ENCODE results near the gene SAFB2.

DNA sequence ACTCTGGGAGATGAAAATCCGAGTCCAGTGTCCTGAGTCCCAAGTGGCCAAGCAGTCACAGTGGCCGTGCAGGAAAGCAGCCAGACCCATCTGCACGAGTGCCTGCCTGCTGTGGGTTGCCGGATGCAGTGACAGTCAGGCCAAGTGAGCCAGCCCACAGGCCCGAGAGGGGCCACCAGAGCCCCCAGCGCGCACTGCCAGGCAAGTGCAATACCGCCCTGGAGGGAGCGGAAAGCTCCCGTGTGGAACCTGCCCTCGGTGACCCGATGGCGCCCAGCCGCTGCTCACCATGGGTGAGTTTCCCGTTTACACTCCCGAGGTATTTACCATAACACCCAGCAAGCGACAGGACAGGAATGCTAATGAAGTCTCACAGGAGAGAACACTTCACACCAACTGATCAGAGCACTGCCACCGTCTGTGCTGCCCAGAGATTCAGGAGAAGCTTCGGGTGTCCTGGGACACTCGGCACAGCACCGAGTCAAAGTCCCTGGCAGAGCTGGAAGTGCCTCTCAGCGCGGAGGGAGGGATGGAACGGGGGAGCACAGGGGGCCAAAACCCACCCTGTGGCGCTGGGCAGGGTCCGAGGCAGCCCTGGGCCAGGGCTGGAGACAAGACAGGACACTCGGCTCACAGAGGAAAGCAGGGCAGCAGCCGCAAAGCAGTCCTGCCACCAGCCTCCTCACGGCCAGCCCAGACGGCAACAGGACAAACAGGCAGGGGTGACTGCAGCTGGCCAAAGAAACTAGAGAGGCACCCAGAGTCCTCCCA, 33.5 kb downstream of the SAFB2 start:
- no peak for TF ChIP-seq SMC3 (IDR thresholded peaks at IDR 0.05; ENCODE audit: low read depth, low read length)
- TF ChIP-seq, protein P1, sequence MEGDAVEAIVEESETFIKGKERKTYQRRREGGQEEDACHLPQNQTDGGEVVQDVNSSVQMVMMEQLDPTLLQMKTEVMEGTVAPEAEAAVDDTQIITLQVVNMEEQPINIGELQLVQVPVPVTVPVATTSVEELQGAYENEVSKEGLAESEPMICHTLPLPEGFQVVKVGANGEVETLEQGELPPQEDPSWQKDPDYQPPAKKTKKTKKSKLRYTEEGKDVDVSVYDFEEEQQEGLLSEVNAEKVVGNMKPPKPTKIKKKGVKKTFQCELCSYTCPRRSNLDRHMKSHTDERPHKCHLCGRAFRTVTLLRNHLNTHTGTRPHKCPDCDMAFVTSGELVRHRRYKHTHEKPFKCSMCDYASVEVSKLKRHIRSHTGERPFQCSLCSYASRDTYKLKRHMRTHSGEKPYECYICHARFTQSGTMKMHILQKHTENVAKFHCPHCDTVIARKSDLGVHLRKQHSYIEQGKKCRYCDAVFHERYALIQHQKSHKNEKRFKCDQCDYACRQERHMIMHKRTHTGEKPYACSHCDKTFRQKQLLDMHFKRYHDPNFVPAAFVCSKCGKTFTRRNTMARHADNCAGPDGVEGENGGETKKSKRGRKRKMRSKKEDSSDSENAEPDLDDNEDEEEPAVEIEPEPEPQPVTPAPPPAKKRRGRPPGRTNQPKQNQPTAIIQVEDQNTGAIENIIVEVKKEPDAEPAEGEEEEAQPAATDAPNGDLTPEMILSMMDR (IDR thresholded peaks at IDR 0.05): no peak
